ENCODE data around the gene PCSK5. TPM values are rescaled to one million over a fixed set of nuclear protein-coding genes. Genes with fewer than 3 reads are reported as not detected.

The PCSK5 gene
- total and polyA plus RNA-seq, 2 donors (not counting 1 experiment from before 2014, with no cell fraction given) = 0.09 TPM; not detected in 1

DNA sequence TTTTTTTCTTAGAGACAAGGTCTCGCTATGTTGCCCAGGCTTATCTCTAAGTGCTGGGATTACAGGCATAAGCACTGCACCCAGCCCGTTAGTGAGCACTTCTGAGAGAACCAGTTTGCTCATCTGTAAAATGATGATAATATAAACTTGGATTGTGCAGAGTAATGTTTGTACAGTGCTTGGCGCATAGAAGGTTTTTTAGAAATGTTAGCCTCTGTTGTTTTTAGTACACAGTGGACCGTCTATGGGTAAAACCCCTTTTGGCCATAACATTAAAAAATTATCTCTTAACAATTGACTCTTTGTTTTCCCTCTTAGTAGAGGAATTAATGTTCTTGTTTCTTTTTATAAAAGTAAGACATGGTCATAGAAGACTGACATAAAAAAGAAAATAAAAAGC, 202.1 kb downstream of the PCSK5 start:
- CTCF ChIA-PET = no interaction called here
- H3K36me3 ChIP-seq (replicated peaks in 1 of 2; ENCODE audit: control extremely low read depth in 1 of 2, control insufficient read depth in 1 of 2, extremely low read depth in 1 of 2, insufficient read depth in 2 of 2, low read length in 1 of 2) = no peaks in the 10 kb centered on the region
- no peak overlapping the region for H3K27ac ChIP-seq (ENCODE audit: low read length in 2 of 2)

DNA sequence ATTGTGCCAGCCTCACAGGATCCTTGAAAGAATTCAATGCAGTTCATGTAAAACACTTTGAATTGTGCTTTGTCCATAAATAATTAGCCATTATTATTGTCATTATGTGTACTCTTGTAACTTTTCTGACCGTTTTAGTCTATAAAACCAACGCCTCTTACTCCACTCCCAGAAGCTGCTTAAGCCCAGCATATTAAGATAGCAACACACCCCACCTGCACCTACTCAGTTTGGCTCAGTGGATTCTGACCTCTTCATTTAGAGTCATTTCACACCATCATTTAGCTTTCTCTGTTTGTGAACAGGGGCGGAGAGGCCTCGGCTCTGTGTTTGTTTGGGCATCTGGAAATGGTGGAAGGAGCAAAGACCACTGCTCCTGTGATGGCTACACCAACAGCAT, 205.1 kb downstream of the PCSK5 start:
- no peak for ATAC-seq (ENCODE audit: low read depth)
- Histone ChIP-seq H3K79me2 (ENCODE audit: control insufficient read depth, insufficient read depth, low read length) (no peaks in the 10 kb centered on the region), H3K27ac (ENCODE audit: low read length in 2 of 2) (no peak overlapping the region), H3K4me1 (ENCODE audit: control insufficient read depth in 2 of 2, insufficient read depth in 2 of 2, low read length in 2 of 2) (no peaks in the 10 kb centered on the region), H2AFZ (ENCODE audit: insufficient read depth, low read depth, low read length, poor library complexity, severe bottlenecking) (no peak overlapping the region), H3K36me3 (replicated peaks in 1 of 2; ENCODE audit: control extremely low read depth in 1 of 2, control insufficient read depth in 1 of 2, extremely low read depth in 1 of 2, insufficient read depth in 2 of 2, low read length in 1 of 2) (no peaks in the 10 kb centered on the region), H3K4me2 (replicated peaks; ENCODE audit: low read depth, low read length, poor library complexity, severe bottlenecking) (no peak overlapping the region), H3K9ac (ENCODE audit: low read length) (no peak overlapping the region), H3K4me3 (ENCODE audit: control extremely low read depth in 1 of 5, extremely low read depth in 1 of 5, insufficient read depth in 1 of 5, low read depth in 2 of 5, low read length in 4 of 5) (no peak overlapping the region), H3K9me3 (ENCODE audit: control extremely low read depth in 1 of 3, control insufficient read depth in 2 of 3, insufficient read depth in 1 of 3, low read length in 2 of 3) (peaks cover 0 to 3% (median 0%) of the 10 kb centered on the region in 3 donors), H4K20me1 (ENCODE audit: control insufficient read depth, insufficient read depth, low read length, poor library complexity, severe bottlenecking) (no peaks in the 10 kb centered on the region), H3K27me3 (replicated peaks in 1 of 4; ENCODE audit: control extremely low read depth in 1 of 4, control insufficient read depth in 3 of 4, insufficient read depth in 4 of 4, low read length in 3 of 4) (peaks cover 0 to 3% (median under 1%) of the 10 kb centered on the region in 4 experiments)
- Mint-ChIP-seq H3K9me3 (ENCODE audit: insufficient read depth) (no peaks in the 10 kb centered on the region), H3K4me1 (no peaks in the 10 kb centered on the region), H3K4me3 (no peak overlapping the region), H3K27ac (no peak overlapping the region), H3K27me3 (peaks cover under 1% of the 10 kb centered on the region)
- DNase-seq = no peak
- TF ChIP-seq CTCF (IDR thresholded peaks at IDR 0.05) = no peak
- TF ChIP-seq EZH2 (IDR thresholded peaks at IDR 0.05; ENCODE audit: borderline replicate concordance, insufficient read depth, low read depth, low read length, poor library complexity, severe bottlenecking) = no peak
- POLR2A ChIA-PET = no interaction called here
- 80% methylated on average over 1 of the region's 4 CpGs for WGBS (ENCODE audit: insufficient coverage)
- intact Hi-C loops (cut with micrococcal nuclease) = no loop called here
- CTCF ChIA-PET = no interaction called here

More for the DNA sequence above, 202.1 kb downstream of the PCSK5 start:
- no peak overlapping the region for H3K9ac ChIP-seq (ENCODE audit: low read length)
- H3K4me1 ChIP-seq (ENCODE audit: control insufficient read depth in 2 of 2, insufficient read depth in 2 of 2, low read length in 2 of 2) = no peaks in the 10 kb centered on the region
- no peak overlapping the region for H3K4me3 ChIP-seq (ENCODE audit: control extremely low read depth in 1 of 5, extremely low read depth in 1 of 5, insufficient read depth in 1 of 5, low read depth in 2 of 5, low read length in 4 of 5)
- TF ChIP-seq CTCF (IDR thresholded peaks at IDR 0.05) (no peak), EZH2 (IDR thresholded peaks at IDR 0.05; ENCODE audit: borderline replicate concordance, insufficient read depth, low read depth, low read length, poor library complexity, severe bottlenecking) (no peak)
- H3K4me1 Mint-ChIP-seq = no peaks in the 10 kb centered on the region
- peaks cover 0 to under 1% (median 0%) of the 10 kb centered on the region in 4 experiments for H3K27me3 ChIP-seq (replicated peaks in 1 of 4; ENCODE audit: control extremely low read depth in 1 of 4, control insufficient read depth in 3 of 4, insufficient read depth in 4 of 4, low read length in 3 of 4)
- H3K27ac Mint-ChIP-seq = no peak overlapping the region
- no peaks in the 10 kb centered on the region for H3K27me3 Mint-ChIP-seq
- H3K9me3 ChIP-seq (ENCODE audit: control extremely low read depth in 1 of 3, control insufficient read depth in 2 of 3, insufficient read depth in 1 of 3, low read length in 2 of 3) = peaks cover 0 to 3% (median 0%) of the 10 kb centered on the region in 3 donors
- no peak for DNase-seq
- no peaks in the 10 kb centered on the region for H3K9me3 Mint-ChIP-seq (ENCODE audit: insufficient read depth)
- no peaks in the 10 kb centered on the region for H4K20me1 ChIP-seq (ENCODE audit: control insufficient read depth, insufficient read depth, low read length, poor library complexity, severe bottlenecking)
- no peak for ATAC-seq (ENCODE audit: low read depth)
- H3K4me2 ChIP-seq (replicated peaks; ENCODE audit: low read depth, low read length, poor library complexity, severe bottlenecking) = no peak overlapping the region
- H2AFZ ChIP-seq (ENCODE audit: insufficient read depth, low read depth, low read length, poor library complexity, severe bottlenecking) = no peak overlapping the region
- intact Hi-C loops (cut with micrococcal nuclease) = no loop called here
- H3K79me2 ChIP-seq (ENCODE audit: control insufficient read depth, insufficient read depth, low read length) = no peaks in the 10 kb centered on the region
- POLR2A ChIA-PET = no interaction called here
- no peak overlapping the region for H3K4me3 Mint-ChIP-seq
- WGBS (ENCODE audit: insufficient coverage) = 86% methylated on average over 2 of the region's 4 CpGs
